Lower lobe of right lung (tissue), 2 donors: ENCODE measurements around the gene MTMR3. TPM values are rescaled to one million over a fixed set of nuclear protein-coding genes. Genes with fewer than 3 reads are reported as not detected.
A peak's percentile ranks its signal among the peaks of the same experiment; 100 is the strongest.

Experiments used
- ATAC-seq, 2 donors: fragments of 200-7000 bp; cut with Tn5 transposase; one replicate each; pipeline ENCODE4 v1.9.1; 2020 to 2022; ENCODE audit warnings: mild to moderate bottlenecking in 2 of 2, moderate library complexity in 2 of 2
- DNase-seq: peaks from one replicate; pipeline ENCODE4 v3.0.0-alpha.2; 2020
- H3K27ac ChIP-seq: fragments of 200-600 bp; one replicate; pipeline ENCODE4 v1.8.0; 2022
- H3K27me3 ChIP-seq: fragments of 200-600 bp; one replicate; pipeline ENCODE4 v1.8.0; 2022; ENCODE audit warnings: low read depth
- H3K36me3 ChIP-seq: fragments of 200-600 bp; one replicate; pipeline ENCODE4 v1.8.0; 2022; ENCODE audit warnings: mild to moderate bottlenecking
- H3K4me1 ChIP-seq: fragments of 200-600 bp; one replicate; pipeline ENCODE4 v1.8.0; 2022
- H3K4me3 ChIP-seq: fragments of 200-600 bp; one replicate; pipeline ENCODE4 v1.8.0; 2022; ENCODE audit warnings: mild to moderate bottlenecking
- H3K9me3 ChIP-seq: fragments of 200-600 bp; one replicate; pipeline ENCODE4 v1.8.0; 2022
- intact Hi-C: fragments of 100-400 bp; cut with DNase I; formaldehyde crosslinking; loops from one replicate; pipeline ENCODE4 v1.11.0; 2022
- total RNA-seq: library from RNA; stranded (reverse); fragmentation: NEBNext Ultra II Directional; extraction: Animal tissue kit (Norgen Biotek cat#: 25700); gene quantifications from one replicate; pipeline ENCODE4 v1.2.1, GENCODE V29; 2021
- TF ChIP-seq, protein P1 (sequence below): fragments of 200-600 bp; IDR thresholded peaks from one replicate; pipeline ENCODE4 v1.8.0; 2022; ENCODE audit warnings: antibody characterized with exemption, mild to moderate bottlenecking
- donor health status: DM: no; HTN: yes; CAD: no; lungs with severe emphysema.

MTMR3 gene
- total RNA-seq, 1 donor from 2014 or later: 58.9 TPM

DNA sequence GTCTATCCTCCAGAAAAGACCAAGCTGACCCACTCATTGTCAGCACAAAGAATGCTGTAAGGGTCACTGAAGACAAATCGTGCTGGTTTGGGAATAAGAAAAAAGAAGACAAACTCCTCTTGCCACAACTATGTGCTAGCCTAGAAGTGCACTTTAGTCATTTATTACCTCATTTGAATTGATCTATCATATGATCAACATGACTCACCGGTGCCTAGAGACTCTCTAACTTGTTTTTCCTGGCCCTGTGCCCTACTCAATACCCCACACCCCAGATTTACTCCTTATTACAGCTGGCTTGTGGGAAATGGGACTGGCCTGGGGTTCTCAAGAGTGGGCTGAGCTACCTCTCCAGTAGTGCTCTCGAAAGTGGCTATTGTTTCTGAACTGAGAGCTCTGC, 161.4 kb downstream of the MTMR3 start:
- Histone ChIP-seq H3K4me1 (peaks cover 10% of the 10 kb centered on the region), H3K9me3 (no peaks in the 10 kb centered on the region), H3K27me3 (no peaks in the 10 kb centered on the region), H3K36me3 (no peaks in the 10 kb centered on the region), H3K4me3 (no peak overlapping the region), H3K27ac (no peak overlapping the region)
- intact Hi-C loops: no loop called here
- TF ChIP-seq, protein P1, sequence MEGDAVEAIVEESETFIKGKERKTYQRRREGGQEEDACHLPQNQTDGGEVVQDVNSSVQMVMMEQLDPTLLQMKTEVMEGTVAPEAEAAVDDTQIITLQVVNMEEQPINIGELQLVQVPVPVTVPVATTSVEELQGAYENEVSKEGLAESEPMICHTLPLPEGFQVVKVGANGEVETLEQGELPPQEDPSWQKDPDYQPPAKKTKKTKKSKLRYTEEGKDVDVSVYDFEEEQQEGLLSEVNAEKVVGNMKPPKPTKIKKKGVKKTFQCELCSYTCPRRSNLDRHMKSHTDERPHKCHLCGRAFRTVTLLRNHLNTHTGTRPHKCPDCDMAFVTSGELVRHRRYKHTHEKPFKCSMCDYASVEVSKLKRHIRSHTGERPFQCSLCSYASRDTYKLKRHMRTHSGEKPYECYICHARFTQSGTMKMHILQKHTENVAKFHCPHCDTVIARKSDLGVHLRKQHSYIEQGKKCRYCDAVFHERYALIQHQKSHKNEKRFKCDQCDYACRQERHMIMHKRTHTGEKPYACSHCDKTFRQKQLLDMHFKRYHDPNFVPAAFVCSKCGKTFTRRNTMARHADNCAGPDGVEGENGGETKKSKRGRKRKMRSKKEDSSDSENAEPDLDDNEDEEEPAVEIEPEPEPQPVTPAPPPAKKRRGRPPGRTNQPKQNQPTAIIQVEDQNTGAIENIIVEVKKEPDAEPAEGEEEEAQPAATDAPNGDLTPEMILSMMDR: no peak
- peak; percentile 80 to 81 for ATAC-seq
- no peak for DNase-seq

- TF ChIP-seq, protein P1: no peak
- Histone ChIP-seq H3K36me3 (no peaks in the 10 kb centered on the region), H3K27ac (no peak overlapping the region), H3K4me1 (peaks cover 10% of the 10 kb centered on the region), H3K9me3 (no peaks in the 10 kb centered on the region), H3K4me3 (no peak overlapping the region), H3K27me3 (no peaks in the 10 kb centered on the region)
- no peak for DNase-seq
- intact Hi-C loops: no loop called here
- no peak for ATAC-seq
Measured at GRCh38 chr22:30044881-30045493, 162.0 kb downstream of the MTMR3 start.

DNA sequence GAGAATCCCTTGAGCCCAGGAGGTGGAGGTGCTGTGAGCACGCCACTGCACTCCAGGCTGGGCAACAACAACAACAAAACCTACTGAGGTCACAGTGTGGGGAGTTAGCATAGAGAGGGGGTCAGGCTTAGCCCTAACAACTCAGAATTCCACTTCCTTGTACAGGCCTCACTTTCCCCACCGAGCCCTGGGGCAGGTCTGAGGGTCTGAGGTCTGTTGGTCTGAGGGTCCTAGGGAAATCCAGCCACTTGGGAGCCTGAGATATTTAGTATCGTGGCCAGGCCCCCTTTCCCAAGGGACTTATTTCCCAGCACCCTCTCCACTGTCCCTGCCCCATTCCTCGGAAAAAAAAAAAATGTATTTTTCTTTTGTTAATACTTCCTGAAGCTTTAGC, 162.5 kb downstream of the MTMR3 start:
- no peak overlapping the region for H3K4me3 ChIP-seq
- H3K9me3 ChIP-seq: no peaks in the 10 kb centered on the region
- ATAC-seq (no peak), DNase-seq (no peak)
- TF ChIP-seq, protein P1: no peak
- H3K36me3 ChIP-seq: no peaks in the 10 kb centered on the region
- peaks cover 10% of the 10 kb centered on the region for H3K4me1 ChIP-seq
- intact Hi-C loops: no loop called here
- H3K27ac ChIP-seq: no peak overlapping the region
- no peaks in the 10 kb centered on the region for H3K27me3 ChIP-seq

DNA sequence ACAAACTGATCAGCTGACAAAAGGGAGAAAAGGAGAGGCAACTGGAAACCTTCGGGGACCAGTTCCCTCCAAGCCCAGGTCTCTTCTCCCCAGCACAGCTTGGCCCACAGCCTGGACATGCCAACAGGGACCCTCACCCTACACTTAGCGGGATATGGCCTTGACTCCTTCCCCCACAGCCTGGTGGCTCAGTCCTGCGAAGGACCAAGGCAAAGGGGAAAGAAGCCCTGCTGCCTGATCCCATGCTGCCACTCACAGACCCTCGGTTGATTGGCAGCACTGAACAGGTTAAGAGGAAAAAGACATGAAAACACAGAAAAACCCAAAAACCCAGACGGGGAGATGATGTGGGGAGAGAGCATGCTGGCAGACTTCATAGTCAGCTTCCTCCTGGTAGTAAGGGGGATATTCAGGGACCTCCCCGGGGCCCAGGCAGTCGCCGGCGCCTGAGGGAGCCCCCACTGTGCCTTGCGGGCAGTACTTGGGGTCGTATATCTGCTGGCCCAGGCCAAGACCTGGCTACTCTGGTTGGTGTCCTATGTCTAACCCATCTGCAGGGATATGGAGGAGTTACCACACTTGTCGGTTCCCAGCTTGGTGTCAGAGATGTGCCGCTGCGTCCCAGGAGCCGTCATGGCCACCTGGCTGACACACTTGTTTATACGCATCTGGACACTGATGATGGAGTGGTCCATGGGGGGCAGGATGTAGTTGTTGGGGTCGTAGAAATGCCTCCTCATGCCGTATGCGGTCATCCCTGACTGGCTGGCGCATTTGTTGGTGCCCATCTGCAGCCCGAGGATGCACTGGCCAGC, 163.1 kb downstream of the MTMR3 start:
- no peak overlapping the region for H3K4me3 ChIP-seq
- H3K27me3 ChIP-seq: no peaks in the 10 kb centered on the region
- H3K27ac ChIP-seq: no peak overlapping the region
- intact Hi-C loops: no loop called here
- H3K9me3 ChIP-seq: no peaks in the 10 kb centered on the region
- H3K36me3 ChIP-seq: no peaks in the 10 kb centered on the region
- no peak for DNase-seq
- no peak for ATAC-seq
- TF ChIP-seq, protein P1: no peak
- H3K4me1 ChIP-seq: peaks cover 10% of the 10 kb centered on the region

GRCh38 chr22:30046716-30047363, 163.9 kb downstream of the MTMR3 start:
- Histone ChIP-seq H3K27me3 (no peaks in the 10 kb centered on the region), H3K4me3 (no peak overlapping the region), H3K27ac (no peak overlapping the region), H3K36me3 (no peaks in the 10 kb centered on the region), H3K4me1 (peaks cover 10% of the 10 kb centered on the region), H3K9me3 (no peaks in the 10 kb centered on the region)
- TF ChIP-seq, protein P1: no peak
- ATAC-seq (no peak), DNase-seq (no peak)
- intact Hi-C loops: no loop called here
